ENCODE data around the gene CNIH4.

DNA sequence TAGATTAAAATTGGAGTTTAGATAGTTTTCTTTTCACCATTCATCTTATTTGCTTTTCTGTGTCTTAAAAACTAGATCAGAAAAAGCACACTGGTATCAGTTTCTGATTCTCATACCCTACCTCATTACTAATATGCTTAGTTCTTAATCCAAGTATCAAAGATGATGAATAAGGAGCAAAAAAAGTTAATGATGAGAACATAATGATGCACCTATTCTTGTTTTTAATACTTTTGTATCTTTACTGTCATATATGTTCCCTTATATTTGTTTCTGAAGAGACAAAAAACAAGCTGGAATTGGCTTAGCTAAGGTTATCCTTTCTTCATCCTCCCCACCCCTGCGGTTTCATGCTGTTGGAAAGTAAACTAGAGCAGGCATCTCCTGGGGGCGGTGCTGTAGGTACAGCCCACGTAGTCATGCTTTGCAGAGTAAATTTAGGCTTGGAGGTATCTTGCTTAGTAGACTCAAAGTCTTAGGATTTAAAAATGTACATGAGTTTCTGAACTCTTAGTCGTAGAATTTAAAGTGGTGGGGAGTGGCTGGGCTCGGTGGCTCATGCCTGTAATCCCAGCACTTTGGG lies 16.4 kb downstream of the CNIH4 start:
- TF ChIP-seq POLR2A (IDR thresholded peaks at IDR 0.05; ENCODE audit: low read length) (no peak), ZFP36 (IDR thresholded peaks at IDR 0.05; ENCODE audit: borderline replicate concordance, partially characterized antibody) (no peak), ESRRA (IDR thresholded peaks at IDR 0.05; ENCODE audit: borderline replicate concordance, low read length) (no peak)
